A549 (cell line): ENCODE results near the gene PYGL. TPM values are rescaled to one million over a fixed set of nuclear protein-coding genes. Genes with fewer than 3 reads are reported as not detected.

Experiments
- ATAC-seq, 2 experiments: fragments of 200-7000 bp in 1 of 2; fragments of >200 bp in 1 of 2; cut with Nextera tagmentation in 1 of 2; cut with Tn5 transposase in 1 of 2; 3 replicates each; pipeline versions ENCODE4 v1.8.0 to v1.9.1; 2018 to 2020; ENCODE audit warnings: mild to moderate bottlenecking in 1 of 2, moderate library complexity in 1 of 2
- CTCF ChIA-PET: fragments of 300-600 bp; sonication (Branson Sonifier 250); formaldehyde crosslinking; extraction: SDS; loops from one replicate; lab custom pipeline; 2021; ENCODE audit warnings: antibody characterized with exemption, inconsistent platforms; lab: Yijun Ruan, JAX
- POLR2A ChIA-PET: fragments of 350-600 bp; formaldehyde crosslinking; extraction: SDS; loops from one replicate; lab custom pipeline; 2021; ENCODE audit warnings: antibody characterized with exemption, inconsistent platforms; lab: Yijun Ruan, JAX
- DNase-seq, 2 experiments: peaks; one replicate each; pipeline versions ENCODE4 v3.0.0 to v3.0.0-alpha.2; 2011 to 2016; ENCODE audit warnings: low read depth in 1 of 2, low spot score in 1 of 2
- FAIRE-seq: peaks from 2 replicates; lab custom pipeline; 2011; peaks lifted over from hg19 to GRCh38; lab: Jason Lieb, UNC
- H3K27ac ChIP-seq, 2 experiments: fragments of >200 bp; sonication (Bioruptor Twin); formaldehyde crosslinking; 3 replicates each; pipeline ENCODE4 v1.5.1; 2016 to 2017
- H3K4me1 ChIP-seq: fragments of >200 bp; sonication (Bioruptor Twin); formaldehyde crosslinking; 3 replicates; pipeline ENCODE4 v1.6.1; 2016
- H3K4me2 ChIP-seq: fragments of >200 bp; sonication (Bioruptor Twin); formaldehyde crosslinking; 3 replicates; pipeline ENCODE4 v1.6.1; 2016
- H3K4me3 ChIP-seq: fragments of >200 bp; sonication (Bioruptor Twin); formaldehyde crosslinking; 3 replicates; pipeline ENCODE4 v1.5.1; 2016
- H3K9me3 ChIP-seq: fragments of >200 bp; sonication (Bioruptor Twin); formaldehyde crosslinking; 3 replicates; pipeline ENCODE4 v1.6.1; 2016
- CEBPB ChIP-seq, 2 experiments: fragments of >200 bp in 1 of 2; sonication (Bioruptor Twin) in 1 of 2; formaldehyde crosslinking in 1 of 2; IDR thresholded peaks; 2 replicates each; pipeline ENCODE4 v1.6.1; 2012 to 2016
- EP300 ChIP-seq, 2 experiments: fragments of >200 bp; sonication (Bioruptor Twin); formaldehyde crosslinking; IDR thresholded peaks; 2 replicates in 1 of 2; 3 replicates in 1 of 2; pipeline ENCODE4 v1.6.1; 2016 to 2017
- GATA3 ChIP-seq: IDR thresholded peaks from 2 replicates; pipeline ENCODE4 v1.6.1; 2012; ENCODE audit warnings: borderline replicate concordance
- HOXB13 ChIP-seq: fragments of 250-450 bp; sonication (Bioruptor Pico); IDR thresholded peaks from 2 replicates; pipeline ENCODE4 v1.5.0; 2020; ENCODE audit warnings: low read depth, mild to moderate bottlenecking, moderate library complexity
- JUN ChIP-seq, 2 experiments: fragments of >200 bp; sonication (Bioruptor Twin); formaldehyde crosslinking; IDR thresholded peaks; 2 replicates in 1 of 2; 3 replicates in 1 of 2; pipeline ENCODE4 v1.6.1; 2016 to 2017
- POLR2A ChIP-seq: IDR thresholded peaks from 2 replicates; pipeline ENCODE4 v1.6.1; 2012; ENCODE audit warnings: mild to moderate bottlenecking, low read length
- RARB ChIP-seq: fragments of 250-450 bp; sonication (Bioruptor Pico); IDR thresholded peaks from 2 replicates; pipeline ENCODE4 v1.8.0; 2021; ENCODE audit warnings: mild to moderate bottlenecking, moderate library complexity
- WGBS: methylation state at CpG from one replicate; pipeline ENCODE4 v1.1.6; 2017; ENCODE audit errors: missing lambda C conversion rate; 5-methylcytosine and 5-hydroxymethylcytosine counted together
- polyA plus RNA-seq, 4 experiments: library from polyadenylated mRNA; depleted of rRNA in 3 of 4; stranded (reverse); fragments of >200 nt; fragmentation: RNase III in 1 of 4; extraction: RNeasy Plus Mini Kit Qiagen cat#74134 plus additional on column Dnase treatment in 1 of 4; gene quantifications; 2 replicates in 3 of 4; 3 replicates in 1 of 4; pipeline ENCODE4 v1.2.3, GENCODE V29; 2011 to 2017
- TF ChIP-seq, protein P1 (sequence below): IDR thresholded peaks from 2 replicates; pipeline ENCODE4 v1.6.1; 2012
- TF ChIP-seq, protein P2 (sequence below): fragments of 250-450 bp; sonication (Bioruptor Pico); IDR thresholded peaks from 2 replicates; pipeline ENCODE4 v1.5.0; 2020; ENCODE audit warnings: low read depth, mild to moderate bottlenecking, moderate library complexity
- TF ChIP-seq, protein P3 (sequence below): fragments of 250-450 bp; sonication (Bioruptor Pico); IDR thresholded peaks from 2 replicates; pipeline ENCODE4 v1.5.0; 2021; ENCODE audit warnings: mild to moderate bottlenecking, moderate library complexity, borderline replicate concordance
- TF ChIP-seq, protein P4 (sequence below): IDR thresholded peaks from 2 replicates; pipeline ENCODE4 v1.6.1; 2012; ENCODE audit warnings: low read depth, borderline replicate concordance

The PYGL gene
- polyA plus RNA-seq, 2 of the 4 experiments (the other 2 are of a cell fraction): 112 to 122 TPM

DNA sequence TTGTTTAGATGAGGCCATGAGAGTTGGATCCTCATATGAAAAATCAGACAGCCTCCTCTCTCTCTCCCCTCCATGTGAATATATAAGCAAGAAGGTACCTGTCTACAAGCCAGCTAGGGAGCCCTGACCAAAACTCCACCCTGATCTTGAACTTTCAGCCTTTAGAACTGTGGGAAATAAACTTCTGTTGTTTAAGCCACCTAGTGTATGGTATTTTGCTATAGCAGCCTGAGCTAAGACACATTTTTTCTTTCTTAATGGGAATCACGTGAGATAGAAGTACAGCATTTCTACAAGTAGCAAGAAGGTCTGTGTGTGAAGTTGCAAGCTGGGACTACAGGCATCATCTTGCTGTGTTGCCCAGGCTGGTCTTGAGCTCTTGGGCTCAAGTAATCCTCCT is 88.7 kb downstream of the PYGL start:
- no peak for FAIRE-seq
- 50% methylated on average over 1 of the region's 1 CpG for WGBS
- CTCF ChIA-PET: interaction anchor here (1.5 to 8.4 kb wide), 5 partner anchors 10 to 80 kb away, joined by 3 to 60 read pairs (median 7); partner anchors contain the start of gene NIN
- Histone ChIP-seq H3K4me1 (0 out of 3 replicates have a peak, but pooled peaks cover 3% of the 10 kb centered on the region), H3K4me2 (no peak overlapping the region), H3K4me3 (no peak overlapping the region), H3K27ac (no peak overlapping the region), H3K9me3 (no peaks in the 10 kb centered on the region)
- TF ChIP-seq, protein P1, sequence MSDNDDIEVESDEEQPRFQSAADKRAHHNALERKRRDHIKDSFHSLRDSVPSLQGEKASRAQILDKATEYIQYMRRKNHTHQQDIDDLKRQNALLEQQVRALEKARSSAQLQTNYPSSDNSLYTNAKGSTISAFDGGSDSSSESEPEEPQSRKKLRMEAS: no peak
- TF ChIP-seq, protein P2, sequence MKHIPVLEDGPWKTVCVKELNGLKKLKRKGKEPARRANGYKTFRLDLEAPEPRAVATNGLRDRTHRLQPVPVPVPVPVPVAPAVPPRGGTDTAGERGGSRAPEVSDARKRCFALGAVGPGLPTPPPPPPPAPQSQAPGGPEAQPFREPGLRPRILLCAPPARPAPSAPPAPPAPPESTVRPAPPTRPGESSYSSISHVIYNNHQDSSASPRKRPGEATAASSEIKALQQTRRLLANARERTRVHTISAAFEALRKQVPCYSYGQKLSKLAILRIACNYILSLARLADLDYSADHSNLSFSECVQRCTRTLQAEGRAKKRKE (CRISPR knock-in tag): no peak
- TF ChIP-seq POLR2A (no peak), JUN (IDR thresholded peaks at IDR 0.05) (no peak), GATA3 (no peak), EP300 (IDR thresholded peaks at IDR 0.05) (no peak), CEBPB (IDR thresholded peaks at IDR 0.05) (no peak), RARB (CRISPR knock-in tag) (no peak), HOXB13 (CRISPR knock-in tag) (no peak)
- TF ChIP-seq, protein P3, sequence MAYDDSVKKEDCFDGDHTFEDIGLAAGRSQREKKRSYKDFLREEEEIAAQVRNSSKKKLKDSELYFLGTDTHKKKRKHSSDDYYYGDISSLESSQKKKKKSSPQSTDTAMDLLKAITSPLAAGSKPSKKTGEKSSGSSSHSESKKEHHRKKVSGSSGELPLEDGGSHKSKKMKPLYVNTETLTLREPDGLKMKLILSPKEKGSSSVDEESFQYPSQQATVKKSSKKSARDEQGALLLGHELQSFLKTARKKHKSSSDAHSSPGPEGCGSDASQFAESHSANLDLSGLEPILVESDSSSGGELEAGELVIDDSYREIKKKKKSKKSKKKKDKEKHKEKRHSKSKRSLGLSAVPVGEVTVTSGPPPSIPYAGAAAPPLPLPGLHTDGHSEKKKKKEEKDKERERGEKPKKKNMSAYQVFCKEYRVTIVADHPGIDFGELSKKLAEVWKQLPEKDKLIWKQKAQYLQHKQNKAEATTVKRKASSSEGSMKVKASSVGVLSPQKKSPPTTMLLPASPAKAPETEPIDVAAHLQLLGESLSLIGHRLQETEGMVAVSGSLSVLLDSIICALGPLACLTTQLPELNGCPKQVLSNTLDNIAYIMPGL: no peak
- TF ChIP-seq, protein P4, sequence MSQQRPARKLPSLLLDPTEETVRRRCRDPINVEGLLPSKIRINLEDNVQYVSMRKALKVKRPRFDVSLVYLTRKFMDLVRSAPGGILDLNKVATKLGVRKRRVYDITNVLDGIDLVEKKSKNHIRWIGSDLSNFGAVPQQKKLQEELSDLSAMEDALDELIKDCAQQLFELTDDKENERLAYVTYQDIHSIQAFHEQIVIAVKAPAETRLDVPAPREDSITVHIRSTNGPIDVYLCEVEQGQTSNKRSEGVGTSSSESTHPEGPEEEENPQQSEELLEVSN: no peak
- POLR2A ChIA-PET: no interaction called here
- peak in 1 of 2 experiments; percentile 25 for DNase-seq
- ATAC-seq: no peak

Other genes starting within 250 kb of the PYGL start
- gene NIN, start 113.3 kb downstream of the PYGL start, polyA plus RNA-seq (2011; rRNA removed): 19.5 and 20.5 TPM in 2 replicates
- 11.8 to 12.6 TPM (median 12.4 TPM) in 3 replicates for gene NIN, start 113.3 kb downstream of the PYGL start, polyA plus RNA-seq (2017; fragmentation: RNase III; extraction: RNeasy Plus Mini Kit Qiagen cat#74134 plus additional on column Dnase treatment)
- not detected in 2 replicates for gene ABHD12B, start 72.4 kb downstream of the PYGL start, polyA plus RNA-seq (2011; rRNA removed)
- not detected in 3 replicates for gene ABHD12B, start 72.4 kb downstream of the PYGL start, polyA plus RNA-seq (2017; fragmentation: RNase III; extraction: RNeasy Plus Mini Kit Qiagen cat#74134 plus additional on column Dnase treatment)
- 21.2 and 24.6 TPM in 2 replicates for gene TRIM9, start 150.6 kb upstream of the PYGL start, polyA plus RNA-seq (2011; rRNA removed)
- gene TRIM9, start 150.6 kb upstream of the PYGL start, polyA plus RNA-seq (2017; fragmentation: RNase III; extraction: RNeasy Plus Mini Kit Qiagen cat#74134 plus additional on column Dnase treatment): 4.8 to 5.7 TPM (median 5.4 TPM) in 3 replicates